Measurements from ENCODE around the gene TSC22D3. TPM values are rescaled to one million over a fixed set of nuclear protein-coding genes. Genes with fewer than 3 reads are reported as not detected.
"Not testable (repeated sequence)": the region's sequence is repeated elsewhere in the genome, so short reads cannot be mapped to it uniquely, and the experiment has no call there.

The TSC22D3 gene
- total RNA-seq, 1 donor from 2014 or later: 32.9 TPM

DNA sequence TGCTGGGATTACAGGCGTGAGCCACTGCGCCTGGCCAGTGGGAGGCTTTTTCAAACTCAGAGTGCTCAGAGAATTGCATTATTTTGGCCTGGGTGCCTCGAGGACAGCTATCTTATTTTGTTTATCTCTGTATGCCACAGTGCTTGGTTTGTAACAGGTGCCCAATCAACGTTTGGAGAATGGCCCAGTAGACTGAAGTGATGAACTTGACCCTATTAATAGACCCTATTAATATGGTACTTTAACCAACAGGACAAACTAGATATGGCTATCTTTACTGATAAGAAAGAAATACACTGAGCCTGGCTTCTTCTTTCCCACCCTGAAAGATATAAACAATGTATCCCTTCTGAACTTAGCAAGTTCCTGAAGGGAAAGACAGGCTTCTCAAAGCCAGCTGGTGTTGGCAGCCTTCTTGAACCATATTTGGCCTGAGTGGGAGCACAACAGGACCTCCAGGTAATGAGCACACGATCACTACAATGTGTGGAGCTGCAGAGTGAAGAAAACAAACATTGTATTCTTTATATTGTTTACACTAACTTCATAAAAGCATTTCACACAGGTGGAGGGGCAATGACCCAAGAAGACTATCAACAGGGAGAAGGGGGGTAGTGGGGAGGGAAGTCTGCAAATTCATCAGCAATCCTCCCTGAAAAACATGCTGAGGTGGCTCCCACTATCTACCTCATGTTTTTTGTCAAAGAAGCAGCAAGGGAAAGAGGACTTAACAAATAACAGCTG, 105.5 kb downstream of the TSC22D3 start:
- DNase-seq (ENCODE audit: low read depth): no peak
- TF ChIP-seq, protein P1, sequence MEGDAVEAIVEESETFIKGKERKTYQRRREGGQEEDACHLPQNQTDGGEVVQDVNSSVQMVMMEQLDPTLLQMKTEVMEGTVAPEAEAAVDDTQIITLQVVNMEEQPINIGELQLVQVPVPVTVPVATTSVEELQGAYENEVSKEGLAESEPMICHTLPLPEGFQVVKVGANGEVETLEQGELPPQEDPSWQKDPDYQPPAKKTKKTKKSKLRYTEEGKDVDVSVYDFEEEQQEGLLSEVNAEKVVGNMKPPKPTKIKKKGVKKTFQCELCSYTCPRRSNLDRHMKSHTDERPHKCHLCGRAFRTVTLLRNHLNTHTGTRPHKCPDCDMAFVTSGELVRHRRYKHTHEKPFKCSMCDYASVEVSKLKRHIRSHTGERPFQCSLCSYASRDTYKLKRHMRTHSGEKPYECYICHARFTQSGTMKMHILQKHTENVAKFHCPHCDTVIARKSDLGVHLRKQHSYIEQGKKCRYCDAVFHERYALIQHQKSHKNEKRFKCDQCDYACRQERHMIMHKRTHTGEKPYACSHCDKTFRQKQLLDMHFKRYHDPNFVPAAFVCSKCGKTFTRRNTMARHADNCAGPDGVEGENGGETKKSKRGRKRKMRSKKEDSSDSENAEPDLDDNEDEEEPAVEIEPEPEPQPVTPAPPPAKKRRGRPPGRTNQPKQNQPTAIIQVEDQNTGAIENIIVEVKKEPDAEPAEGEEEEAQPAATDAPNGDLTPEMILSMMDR (conservative IDR thresholded peaks at IDR 0.05; ENCODE audit: low read depth, low read length): no peak
- no peak overlapping the region for H3K4me3 ChIP-seq (ENCODE audit: low read depth, low read length)

DNA sequence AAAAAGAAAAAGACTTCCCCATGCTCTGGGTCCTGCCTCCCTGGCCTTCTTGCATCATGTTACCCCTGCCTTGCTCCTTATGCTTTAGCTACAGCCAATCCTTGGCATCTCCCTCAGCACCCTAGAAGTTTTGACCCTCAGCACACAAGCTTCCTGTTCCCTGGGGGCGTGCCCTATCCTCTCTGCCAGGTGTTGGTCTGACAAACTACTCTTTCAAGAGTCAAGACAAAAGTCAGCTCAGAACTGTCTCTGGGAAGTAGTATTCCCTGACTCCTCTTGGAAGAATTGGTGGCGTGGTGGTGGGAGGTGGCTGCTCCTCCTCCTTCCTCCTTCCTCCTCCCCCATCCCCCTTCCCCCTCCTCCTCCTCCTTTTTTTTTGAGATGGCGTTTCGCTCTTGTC, 106.3 kb downstream of the TSC22D3 start:
- TF ChIP-seq, protein P1 (conservative IDR thresholded peaks at IDR 0.05; ENCODE audit: low read depth, low read length): no peak
- no peak for DNase-seq (ENCODE audit: low read depth)
- no peak overlapping the region for H3K4me3 ChIP-seq (ENCODE audit: low read depth, low read length)

DNA sequence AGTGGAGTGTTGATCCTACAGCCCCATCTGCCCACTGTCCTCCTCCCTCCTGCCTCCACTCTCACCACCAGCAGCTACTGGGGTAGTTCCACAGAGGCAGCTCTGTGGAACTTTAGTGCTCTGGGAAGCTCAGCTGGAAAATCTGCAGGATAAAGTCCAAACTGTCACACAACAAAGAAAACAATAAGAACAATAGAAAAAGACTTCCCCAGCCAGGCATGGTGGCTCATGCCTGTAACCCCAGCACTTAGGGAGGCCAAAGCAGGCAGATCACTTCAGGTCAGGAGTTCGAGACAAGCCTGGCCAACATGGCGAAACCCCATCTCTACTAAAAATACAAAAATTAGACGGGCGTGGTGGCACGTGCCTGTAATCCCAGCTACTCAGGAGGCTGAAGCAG, 106.9 kb downstream of the TSC22D3 start:
- not testable (repeated sequence) for DNase-seq (ENCODE audit: low read depth); H3K4me3 ChIP-seq (ENCODE audit: low read depth, low read length)

DNA sequence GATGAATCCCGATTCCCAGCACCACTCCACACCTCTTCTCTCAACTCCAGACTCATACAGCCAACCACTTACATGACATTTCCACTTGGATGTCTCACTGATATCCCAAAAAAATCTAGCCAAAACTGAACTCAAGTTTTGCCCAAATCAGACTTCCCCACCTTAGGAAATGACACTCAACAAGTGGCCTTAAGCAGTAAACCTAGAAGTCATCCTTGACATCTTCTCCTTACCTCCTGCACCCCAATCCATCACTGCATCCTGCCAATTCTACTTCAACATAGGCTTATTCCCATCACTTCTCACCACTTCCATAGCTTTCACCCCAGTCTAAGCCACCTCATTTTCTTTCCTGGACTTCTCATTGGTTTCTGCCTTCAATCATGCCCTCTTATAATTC, 108.2 kb downstream of the TSC22D3 start:
- TF ChIP-seq, protein P1 (conservative IDR thresholded peaks at IDR 0.05; ENCODE audit: low read depth, low read length): no peak

GRCh38 chrX:107666931-107667330, 108.7 kb downstream of the TSC22D3 start:
- H3K4me3 ChIP-seq (ENCODE audit: low read depth, low read length): no peak overlapping the region
- DNase-seq (ENCODE audit: low read depth): no peak
- TF ChIP-seq, protein P1 (conservative IDR thresholded peaks at IDR 0.05; ENCODE audit: low read depth, low read length): no peak

More for the DNA sequence above, 108.2 kb downstream of the TSC22D3 start:
- DNase-seq (ENCODE audit: low read depth): no peak
- no peak overlapping the region for H3K4me3 ChIP-seq (ENCODE audit: low read depth, low read length)

Other genes starting within 250 kb of the TSC22D3 start
- 36.3 and 40.5 TPM in 2 replicates for gene PRPS1, start 147.3 kb downstream of the TSC22D3 start, total RNA-seq
- not detected in 2 replicates for gene NCBP2L, start 1.9 kb upstream of the TSC22D3 start, total RNA-seq
- 6.1 and 11.0 TPM in 2 replicates for gene MID2, start 50.1 kb upstream of the TSC22D3 start, total RNA-seq
- gene TEX13B, start 206.6 kb upstream of the TSC22D3 start, total RNA-seq: not detected in 2 replicates

All from epithelial cell of proximal tubule (primary cell).